Right lobe of liver (tissue), 4 donors: ENCODE data around the gene SEC16B.

Source experiments
- CTCF ChIP-seq, 4 donors: fragments of 200-600 bp in 3 of 4; fragments of 450-650 bp in 1 of 4; IDR thresholded peaks; one replicate each; pipeline versions ENCODE4 v1.5.1 to v1.8.0; 2016 to 2022; ENCODE audit warnings: antibody characterized with exemption in 4 of 4, mild to moderate bottlenecking in 2 of 4
- POLR2A ChIP-seq: fragments of 450-650 bp; IDR thresholded peaks from one replicate; pipeline ENCODE4 v1.6.1; 2017; ENCODE audit warnings: antibody characterized with exemption, mild to moderate bottlenecking
- donor health status: DM: no; HTN: no; CAD: no.
- donor health status: DM: no; HTN: no; CAD: no.
- donor health status: DM: no; HTN: yes; CAD: no.

DNA sequence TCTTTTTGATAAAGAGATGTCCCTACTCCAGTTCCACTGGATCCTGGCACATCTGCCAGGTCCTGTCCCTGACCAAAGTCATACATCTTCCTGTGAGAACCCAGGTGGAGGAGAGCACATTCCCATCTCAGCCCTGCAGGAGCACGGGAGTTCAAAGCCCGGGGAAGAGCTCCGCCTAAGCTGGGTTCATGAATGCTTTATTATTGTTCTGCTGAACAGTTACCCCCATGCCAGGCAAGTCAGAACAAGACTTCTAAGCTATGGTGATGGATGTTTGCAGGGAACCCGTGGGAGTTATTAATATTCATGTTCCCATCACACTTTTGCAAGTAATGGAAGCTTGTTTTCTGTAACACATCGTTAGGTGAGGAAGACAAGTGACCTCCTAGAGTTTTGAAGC lies 62.9 kb downstream of the SEC16B start:
- TF ChIP-seq CTCF (IDR thresholded peaks at IDR 0.05) (no peak), POLR2A (no peak)
